Measurements from ENCODE around the gene RBM22. TPM values are rescaled to one million over a fixed set of nuclear protein-coding genes. Genes with fewer than 3 reads are reported as not detected.

RBM22 gene
- total RNA-seq, 4 donors from 2014 or later = 20.8 to 31.3 (median 22.7) TPM

GRCh38 chr5:150648294-150649107 is 52.4 kb downstream of the RBM22 start:
- Histone ChIP-seq H3K36me3 (peaks cover 13 to 52% (median 35%) of the 10 kb centered on the region in 4 donors), H3K4me1 (peaks cover 61 to 87% (median 84%) of the 10 kb centered on the region in 4 donors), H3K27me3 (no peaks in the 10 kb centered on the region), H3K27ac (replicated peaks in 1 of 4) (peak overlapping the region in 3 of 4 donors; percentile 20 to 60 (median 23)), H3K9me3 (no peaks in the 10 kb centered on the region), H3K4me3 (no peak overlapping the region)
- 88% methylated on average over 12 of the region's 16 CpGs for WGBS
- TF ChIP-seq POLR2A (IDR thresholded peaks at IDR 0.05; ENCODE audit: low read depth) = no peak
- TF ChIP-seq, protein P1, sequence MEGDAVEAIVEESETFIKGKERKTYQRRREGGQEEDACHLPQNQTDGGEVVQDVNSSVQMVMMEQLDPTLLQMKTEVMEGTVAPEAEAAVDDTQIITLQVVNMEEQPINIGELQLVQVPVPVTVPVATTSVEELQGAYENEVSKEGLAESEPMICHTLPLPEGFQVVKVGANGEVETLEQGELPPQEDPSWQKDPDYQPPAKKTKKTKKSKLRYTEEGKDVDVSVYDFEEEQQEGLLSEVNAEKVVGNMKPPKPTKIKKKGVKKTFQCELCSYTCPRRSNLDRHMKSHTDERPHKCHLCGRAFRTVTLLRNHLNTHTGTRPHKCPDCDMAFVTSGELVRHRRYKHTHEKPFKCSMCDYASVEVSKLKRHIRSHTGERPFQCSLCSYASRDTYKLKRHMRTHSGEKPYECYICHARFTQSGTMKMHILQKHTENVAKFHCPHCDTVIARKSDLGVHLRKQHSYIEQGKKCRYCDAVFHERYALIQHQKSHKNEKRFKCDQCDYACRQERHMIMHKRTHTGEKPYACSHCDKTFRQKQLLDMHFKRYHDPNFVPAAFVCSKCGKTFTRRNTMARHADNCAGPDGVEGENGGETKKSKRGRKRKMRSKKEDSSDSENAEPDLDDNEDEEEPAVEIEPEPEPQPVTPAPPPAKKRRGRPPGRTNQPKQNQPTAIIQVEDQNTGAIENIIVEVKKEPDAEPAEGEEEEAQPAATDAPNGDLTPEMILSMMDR (IDR thresholded peaks at IDR 0.05) = no peak
- TF ChIP-seq POLR2AphosphoS5 (IDR thresholded peaks at IDR 0.05) = no peak
- TF ChIP-seq EP300 (IDR thresholded peaks at IDR 0.05) = no peak
- no peak for DNase-seq (ENCODE audit: extremely low spot score)
- intact Hi-C loops (cut with DNase I) = no loop called here

- TF ChIP-seq POLR2AphosphoS5 (IDR thresholded peaks at IDR 0.05) = no peak
- no peak for TF ChIP-seq POLR2A (IDR thresholded peaks at IDR 0.05; ENCODE audit: low read depth)
- TF ChIP-seq, protein P1 (IDR thresholded peaks at IDR 0.05) = no peak
- TF ChIP-seq EP300 (IDR thresholded peaks at IDR 0.05) = no peak
- no peak for DNase-seq (ENCODE audit: extremely low spot score)
- peak overlapping the region in 1 of 4 donors; percentile 7 for H3K4me3 ChIP-seq
- no peaks in the 10 kb centered on the region for H3K9me3 ChIP-seq
- 62% methylated on average over 15 of the region's 25 CpGs for WGBS
- H3K36me3 ChIP-seq = peaks cover 13 to 44% (median 35%) of the 10 kb centered on the region in 4 donors
- no peaks in the 10 kb centered on the region for H3K27me3 ChIP-seq
- H3K27ac ChIP-seq (replicated peaks in 1 of 4) = peak overlapping the region in 3 of 4 donors; percentile 20 to 60 (median 23)
- H3K4me1 ChIP-seq = peaks cover 61 to 87% (median 85%) of the 10 kb centered on the region in 4 donors
- intact Hi-C loops (cut with DNase I) = no loop called here
Measured at GRCh38 chr5:150647275-150648251, 53.3 kb downstream of the RBM22 start.

GRCh38 chr5:150645070-150645700 is 55.7 kb downstream of the RBM22 start:
- peaks cover 76 to 91% (median 89%) of the 10 kb centered on the region in 4 donors for H3K4me1 ChIP-seq
- H3K4me3 ChIP-seq = no peak overlapping the region
- H3K27me3 ChIP-seq = no peaks in the 10 kb centered on the region
- intact Hi-C loops (cut with DNase I) = no loop called here
- no peaks in the 10 kb centered on the region for H3K9me3 ChIP-seq
- H3K27ac ChIP-seq (replicated peaks in 1 of 4) = peak overlapping the region; percentile 65 to 85 (median 78)
- peaks cover 13 to 25% (median 23%) of the 10 kb centered on the region in 4 donors for H3K36me3 ChIP-seq
- TF ChIP-seq, protein P1 (IDR thresholded peaks at IDR 0.05) = no peak
- peak in 1 of 2 donors; percentile 17 for TF ChIP-seq POLR2AphosphoS5 (IDR thresholded peaks at IDR 0.05)
- WGBS = 60% methylated on average over 2 of the region's 4 CpGs
- DNase-seq (ENCODE audit: extremely low spot score) = no peak

DNA sequence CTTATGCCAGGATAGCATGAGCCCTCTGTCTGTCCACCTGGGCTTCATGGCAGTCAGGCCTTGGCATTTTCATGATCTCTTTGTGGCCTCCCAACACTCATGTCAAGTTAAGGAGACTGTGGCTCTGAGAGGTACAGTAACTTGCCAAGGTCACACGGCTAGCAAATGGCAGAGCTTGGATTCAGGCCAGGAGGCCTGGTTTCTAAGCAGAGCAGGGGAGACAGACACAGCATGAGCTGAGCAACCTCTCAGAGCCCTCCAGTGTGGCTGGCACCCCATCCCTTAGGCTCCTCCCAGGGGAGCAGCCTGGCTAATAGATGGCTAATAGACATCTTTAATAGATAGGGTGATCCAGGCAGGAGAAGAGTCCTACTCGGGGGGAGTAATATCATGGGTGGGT is 56.3 kb downstream of the RBM22 start:
- peaks cover 82 to 93% (median 90%) of the 10 kb centered on the region in 4 donors for H3K4me1 ChIP-seq
- intact Hi-C loops (cut with DNase I) = no loop called here
- no peaks in the 10 kb centered on the region for H3K9me3 ChIP-seq
- peak overlapping the region; percentile 65 to 85 (median 78) for H3K27ac ChIP-seq (replicated peaks in 1 of 4)
- peaks cover 12 to 18% (median 17%) of the 10 kb centered on the region in 4 donors for H3K36me3 ChIP-seq
- WGBS = 41% methylated on average over 2 of the region's 2 CpGs
- TF ChIP-seq EP300 (IDR thresholded peaks at IDR 0.05) = no peak
- no peak for TF ChIP-seq POLR2A (IDR thresholded peaks at IDR 0.05; ENCODE audit: low read depth)
- TF ChIP-seq, protein P1 (IDR thresholded peaks at IDR 0.05) = no peak
- TF ChIP-seq POLR2AphosphoS5 (IDR thresholded peaks at IDR 0.05) = no peak
- no peak overlapping the region for H3K4me3 ChIP-seq
- no peak for DNase-seq (ENCODE audit: extremely low spot score)
- no peaks in the 10 kb centered on the region for H3K27me3 ChIP-seq

Measured in esophagus muscularis mucosa (tissue), 4 donors.